Hepatocyte (in vitro differentiated cells): ENCODE results near the gene TMEM9B. TPM values are rescaled to one million over a fixed set of nuclear protein-coding genes. Genes with fewer than 3 reads are reported as not detected.

Experiments used
- DNase-seq: peaks from one replicate; pipeline ENCODE4 v3.0.0-alpha.2; 2016; ENCODE audit warnings: low spot score
- H2AFZ ChIP-seq: fragments of 200-600 bp; sonication (generic); 2 replicates; pipeline ENCODE4 v1.6.0; 2016; ENCODE audit warnings: antibody characterized with exemption, mild to moderate bottlenecking
- H3K27ac ChIP-seq: fragments of 200-600 bp; sonication (generic); 2 replicates; pipeline ENCODE4 v1.5.1; 2016; ENCODE audit warnings: mild to moderate bottlenecking
- H3K27me3 ChIP-seq: fragments of 200-600 bp; sonication (generic); 2 replicates; pipeline ENCODE4 v1.6.1; 2016
- H3K36me3 ChIP-seq: fragments of 200-600 bp; sonication (generic); replicated peaks from 2 replicates; pipeline ENCODE4 v1.5.1; 2016; ENCODE audit warnings: low read depth; ENCODE audit not compliant: insufficient read depth
- H3K4me1 ChIP-seq: fragments of 200-600 bp; sonication (generic); 2 replicates; pipeline ENCODE4 v1.5.1; 2016; ENCODE audit warnings: mild to moderate bottlenecking, moderate library complexity; ENCODE audit not compliant: insufficient read depth
- H3K4me2 ChIP-seq: fragments of 200-600 bp; sonication (generic); 2 replicates; pipeline ENCODE4 v1.6.0; 2016
- H3K4me3 ChIP-seq: fragments of 200-600 bp; sonication (generic); 2 replicates; pipeline ENCODE4 v1.5.1; 2016; ENCODE audit warnings: mild to moderate bottlenecking
- H3K79me2 ChIP-seq: fragments of 200-600 bp; sonication (generic); 2 replicates; pipeline ENCODE4 v1.6.0; 2017; ENCODE audit warnings: mild to moderate bottlenecking
- H3K9me2 ChIP-seq: fragments of 200-600 bp; sonication (generic); replicated peaks from 2 replicates; pipeline ENCODE4 v1.6.0; 2017; ENCODE audit warnings: mild to moderate bottlenecking; ENCODE audit not compliant: insufficient read depth
- H3K9me3 ChIP-seq: fragments of 200-600 bp; sonication (generic); 2 replicates; pipeline ENCODE4 v1.5.1; 2016; ENCODE audit warnings: low read depth, mild to moderate bottlenecking
- H4K20me1 ChIP-seq: fragments of 200-600 bp; sonication (generic); 2 replicates; pipeline ENCODE4 v1.6.0; 2016; ENCODE audit warnings: mild to moderate bottlenecking; ENCODE audit not compliant: insufficient read depth, poor library complexity, severe bottlenecking
- CTCF ChIP-seq: fragments of 200-600 bp; sonication (generic); IDR thresholded peaks from 2 replicates; pipeline ENCODE4 v1.5.1; 2016; ENCODE audit warnings: antibody characterized with exemption, mild to moderate bottlenecking; ENCODE audit not compliant: poor library complexity
- EZH2 ChIP-seq: fragments of 200-600 bp; sonication (generic); IDR thresholded peaks from 2 replicates; pipeline ENCODE4 v1.6.1; 2016; ENCODE audit warnings: antibody characterized with exemption, mild to moderate bottlenecking, borderline replicate concordance
- EZH2phosphoT487 ChIP-seq: fragments of 200-600 bp; sonication (generic); IDR thresholded peaks from one replicate; pipeline ENCODE4 v1.6.1; 2018; ENCODE audit warnings: antibody characterized with exemption, mild to moderate bottlenecking, low read depth, moderate library complexity; ENCODE audit not compliant: unreplicated experiment, severe bottlenecking
- WGBS: methylation state at CpG from one replicate; pipeline ENCODE4 v1.1.6; 2016; ENCODE audit warnings: low lambda C conversion rate; ENCODE audit errors: missing lambda C conversion rate; 5-methylcytosine and 5-hydroxymethylcytosine counted together
- polyA plus RNA-seq: library from polyadenylated mRNA; unstranded; fragments of >200 nt; fragmentation: Nextera tagmentation; extraction: Ambion mirVana; gene quantifications from 2 replicates; pipeline ENCODE4 v1.2.1, GENCODE V29; 2016
- total RNA-seq: library from RNA; depleted of rRNA; stranded (reverse); fragments of >200 nt; gene quantifications from 2 replicates; pipeline ENCODE4 v1.2.3, GENCODE V29; 2014

The TMEM9B gene
- total and polyA plus RNA-seq, 2 experiments from 2014 or later: 47.4 to 69.6 TPM

GRCh38 chr11:8998017-8998416 is 33.8 kb upstream of the TMEM9B start:
- TF ChIP-seq EZH2 (no peak), EZH2phosphoT487 (no peak), CTCF (no peak)
- no peak overlapping the region for H3K4me3 ChIP-seq
- peaks cover 2% of the 10 kb centered on the region for H3K4me1 ChIP-seq
- H3K79me2 ChIP-seq: no peaks in the 10 kb centered on the region
- H3K9me3 ChIP-seq: no peaks in the 10 kb centered on the region
- no peaks in the 10 kb centered on the region for H3K9me2 ChIP-seq
- H3K27me3 ChIP-seq: peaks cover 44% of the 10 kb centered on the region
- H4K20me1 ChIP-seq: no peaks in the 10 kb centered on the region
- no peaks in the 10 kb centered on the region for H3K36me3 ChIP-seq
- no peak overlapping the region for H3K4me2 ChIP-seq
- no peak overlapping the region for H2AFZ ChIP-seq
- DNase-seq: no peak
- no peak overlapping the region for H3K27ac ChIP-seq
- WGBS: 71% methylated on average over 2 of the region's 2 CpGs

- Histone ChIP-seq H3K4me2 (no peak overlapping the region), H3K4me3 (no peak overlapping the region), H3K27me3 (peaks cover 38% of the 10 kb centered on the region), H3K27ac (no peak overlapping the region), H2AFZ (no peak overlapping the region), H3K36me3 (no peaks in the 10 kb centered on the region), H4K20me1 (no peaks in the 10 kb centered on the region), H3K9me3 (no peaks in the 10 kb centered on the region), H3K4me1 (no peaks in the 10 kb centered on the region), H3K79me2 (no peaks in the 10 kb centered on the region), H3K9me2 (no peaks in the 10 kb centered on the region)
- TF ChIP-seq EZH2phosphoT487 (no peak), EZH2 (no peak), CTCF (no peak)
- no peak for DNase-seq
- WGBS: 84% methylated on average over 3 of the region's 3 CpGs
Observed at GRCh38 chr11:8997451-8997850, 33.2 kb upstream of the TMEM9B start.

- Histone ChIP-seq H4K20me1 (no peaks in the 10 kb centered on the region), H3K4me1 (no peaks in the 10 kb centered on the region), H3K4me2 (no peak overlapping the region), H3K9me3 (no peaks in the 10 kb centered on the region), H3K36me3 (no peaks in the 10 kb centered on the region), H3K9me2 (no peaks in the 10 kb centered on the region), H3K27ac (no peak overlapping the region), H3K79me2 (no peaks in the 10 kb centered on the region), H3K4me3 (no peak overlapping the region), H2AFZ (no peak overlapping the region), H3K27me3 (peaks cover 3% of the 10 kb centered on the region)
- WGBS: 92% methylated on average over 1 of the region's 1 CpG
- DNase-seq: no peak
- TF ChIP-seq CTCF: no peak
- no peak for TF ChIP-seq EZH2
- no peak for TF ChIP-seq EZH2phosphoT487
Observed at GRCh38 chr11:8989453-8989852, 25.2 kb upstream of the TMEM9B start.
